ENCODE measurements around the gene PGBD5. TPM values are rescaled to one million over a fixed set of nuclear protein-coding genes. Genes with fewer than 3 reads are reported as not detected.

The PGBD5 gene
- total RNA-seq, 1 donor from 2014 or later: 8.7 TPM

DNA sequence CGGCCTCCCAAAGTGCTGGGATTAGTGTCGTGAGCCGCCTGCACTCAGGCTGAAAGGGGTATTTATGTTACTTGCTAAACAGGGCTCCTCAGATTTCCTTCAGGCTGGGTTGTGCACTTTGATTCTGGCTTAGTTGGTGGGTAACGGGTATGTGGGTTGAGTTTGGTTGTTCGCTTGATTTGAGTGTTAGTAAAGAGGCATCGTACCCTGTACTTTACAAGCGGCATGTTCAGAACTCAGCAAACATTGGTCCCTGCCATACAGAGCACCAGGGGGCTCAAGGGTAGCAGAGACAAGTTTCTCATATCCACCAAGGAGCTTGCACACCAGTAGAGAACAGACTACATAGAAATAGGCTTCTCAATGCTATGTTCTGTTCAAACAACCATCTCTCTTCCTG, 147.8 kb downstream of the PGBD5 start:
- TF ChIP-seq, protein P1, sequence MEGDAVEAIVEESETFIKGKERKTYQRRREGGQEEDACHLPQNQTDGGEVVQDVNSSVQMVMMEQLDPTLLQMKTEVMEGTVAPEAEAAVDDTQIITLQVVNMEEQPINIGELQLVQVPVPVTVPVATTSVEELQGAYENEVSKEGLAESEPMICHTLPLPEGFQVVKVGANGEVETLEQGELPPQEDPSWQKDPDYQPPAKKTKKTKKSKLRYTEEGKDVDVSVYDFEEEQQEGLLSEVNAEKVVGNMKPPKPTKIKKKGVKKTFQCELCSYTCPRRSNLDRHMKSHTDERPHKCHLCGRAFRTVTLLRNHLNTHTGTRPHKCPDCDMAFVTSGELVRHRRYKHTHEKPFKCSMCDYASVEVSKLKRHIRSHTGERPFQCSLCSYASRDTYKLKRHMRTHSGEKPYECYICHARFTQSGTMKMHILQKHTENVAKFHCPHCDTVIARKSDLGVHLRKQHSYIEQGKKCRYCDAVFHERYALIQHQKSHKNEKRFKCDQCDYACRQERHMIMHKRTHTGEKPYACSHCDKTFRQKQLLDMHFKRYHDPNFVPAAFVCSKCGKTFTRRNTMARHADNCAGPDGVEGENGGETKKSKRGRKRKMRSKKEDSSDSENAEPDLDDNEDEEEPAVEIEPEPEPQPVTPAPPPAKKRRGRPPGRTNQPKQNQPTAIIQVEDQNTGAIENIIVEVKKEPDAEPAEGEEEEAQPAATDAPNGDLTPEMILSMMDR (conservative IDR thresholded peaks at IDR 0.05): no peak
- peaks cover 5% of the 10 kb centered on the region for H3K36me3 Mint-ChIP-seq
- peaks cover 7% of the 10 kb centered on the region for H3K4me1 Mint-ChIP-seq (ENCODE audit: unreplicated experiment)
- H3K27ac Mint-ChIP-seq: no peak overlapping the region
- H3K27me3 Mint-ChIP-seq: no peaks in the 10 kb centered on the region
- no peaks in the 10 kb centered on the region for H3K9me3 Mint-ChIP-seq
- H3K4me3 Mint-ChIP-seq: no peak overlapping the region
- DNase-seq (ENCODE audit: extremely low spot score, unreplicated experiment): no peak

DNA sequence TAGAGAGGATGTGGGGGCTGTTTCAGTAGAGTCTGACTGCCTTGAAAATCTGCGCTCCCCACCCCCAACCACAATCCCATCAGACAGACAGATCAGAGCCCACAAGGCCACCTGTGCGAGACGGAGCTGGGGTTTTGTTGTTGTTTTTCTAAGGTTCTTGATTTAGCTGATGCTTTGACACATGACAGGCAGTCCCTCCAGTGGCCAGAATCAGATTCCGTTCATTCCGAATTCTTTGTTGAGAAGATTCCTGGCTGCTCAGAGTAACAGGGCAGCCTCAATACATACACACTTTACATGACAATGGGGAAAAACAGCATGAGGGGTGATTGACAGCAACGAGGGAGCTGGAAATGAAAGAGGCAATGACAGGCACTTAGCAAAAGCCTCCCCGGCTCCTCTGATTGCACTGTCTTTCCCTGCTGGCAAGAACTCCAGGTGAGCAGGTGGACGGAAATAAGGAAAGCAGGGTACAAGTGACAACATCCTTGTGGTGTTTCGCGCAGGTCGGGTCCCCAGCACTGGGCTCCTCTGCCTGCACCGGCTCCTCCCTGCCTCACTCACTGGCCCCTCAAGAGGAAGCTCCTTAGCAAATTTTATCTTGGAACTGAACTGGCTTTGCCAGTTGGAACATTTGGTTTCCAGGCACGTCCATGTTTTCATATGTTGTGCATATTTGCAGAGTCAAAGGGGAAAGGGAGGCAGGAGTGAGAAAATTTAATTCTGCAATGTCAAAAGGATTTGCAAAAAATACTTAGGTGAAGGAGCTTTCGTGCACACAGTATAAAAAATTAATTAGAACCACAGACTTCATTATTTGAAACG, 148.7 kb downstream of the PGBD5 start:
- no peak for DNase-seq (ENCODE audit: extremely low spot score, unreplicated experiment)
- Mint-ChIP-seq H3K36me3 (peaks cover 5% of the 10 kb centered on the region), H3K4me3 (no peak overlapping the region), H3K27me3 (no peaks in the 10 kb centered on the region), H3K27ac (no peak overlapping the region), H3K4me1 (ENCODE audit: unreplicated experiment) (peaks cover 7% of the 10 kb centered on the region), H3K9me3 (no peaks in the 10 kb centered on the region)
- TF ChIP-seq, protein P1 (conservative IDR thresholded peaks at IDR 0.05): peak; percentile 61

DNA sequence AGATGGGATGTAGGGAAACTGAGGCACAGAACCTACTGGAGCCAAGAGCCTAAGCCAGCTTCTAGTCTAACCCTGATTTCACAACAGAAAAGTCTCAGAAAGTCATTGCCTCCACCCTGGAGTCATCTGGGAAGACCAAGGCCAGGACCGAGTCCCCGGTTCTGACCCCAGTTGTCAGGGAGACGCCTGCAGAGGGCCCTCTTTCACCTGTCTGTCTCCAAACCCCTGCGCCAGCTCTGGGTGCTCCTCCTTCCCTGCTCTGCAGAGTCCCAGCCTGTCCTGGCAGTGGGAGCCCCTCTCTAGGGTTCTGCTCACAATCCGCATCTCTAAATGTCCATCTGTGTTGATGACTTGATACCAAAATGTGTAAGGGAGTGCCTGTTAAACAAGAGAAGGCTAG, 149.7 kb downstream of the PGBD5 start:
- no peak for DNase-seq (ENCODE audit: extremely low spot score, unreplicated experiment)
- TF ChIP-seq, protein P1 (conservative IDR thresholded peaks at IDR 0.05): no peak

DNA sequence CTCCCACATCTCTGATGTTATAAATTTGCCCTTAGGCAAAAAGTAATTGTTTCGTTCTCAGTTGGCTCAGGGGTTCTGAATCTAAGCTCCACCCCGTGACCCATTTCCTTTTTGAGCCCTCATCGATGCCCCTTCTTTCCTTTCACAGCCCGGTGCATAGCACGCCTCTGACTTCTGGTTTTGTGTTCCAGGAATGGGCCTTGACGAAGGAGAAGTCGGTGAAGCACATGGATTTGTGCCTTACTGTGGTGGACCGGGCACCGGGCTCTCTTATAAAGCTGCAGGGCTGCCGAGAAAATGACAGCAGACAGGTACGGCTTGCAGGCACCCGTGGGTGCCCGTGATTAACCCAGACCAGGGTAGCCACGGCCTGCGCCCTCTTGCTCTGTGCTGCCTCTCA, 151.9 kb downstream of the PGBD5 start:
- peaks cover 7% of the 10 kb centered on the region for H3K4me1 Mint-ChIP-seq (ENCODE audit: unreplicated experiment)
- DNase-seq (ENCODE audit: extremely low spot score, unreplicated experiment): no peak
- no peak overlapping the region for H3K27ac Mint-ChIP-seq
- H3K9me3 Mint-ChIP-seq: no peaks in the 10 kb centered on the region
- no peaks in the 10 kb centered on the region for H3K27me3 Mint-ChIP-seq
- TF ChIP-seq, protein P1 (conservative IDR thresholded peaks at IDR 0.05): no peak
- peaks cover 5% of the 10 kb centered on the region for H3K36me3 Mint-ChIP-seq
- no peak overlapping the region for H3K4me3 Mint-ChIP-seq

More for the DNA sequence above, 149.7 kb downstream of the PGBD5 start:
- peaks cover 7% of the 10 kb centered on the region for H3K4me1 Mint-ChIP-seq (ENCODE audit: unreplicated experiment)
- no peak overlapping the region for H3K27ac Mint-ChIP-seq
- peaks cover 5% of the 10 kb centered on the region for H3K36me3 Mint-ChIP-seq
- H3K27me3 Mint-ChIP-seq: no peaks in the 10 kb centered on the region
- no peaks in the 10 kb centered on the region for H3K9me3 Mint-ChIP-seq
- no peak overlapping the region for H3K4me3 Mint-ChIP-seq

DNA sequence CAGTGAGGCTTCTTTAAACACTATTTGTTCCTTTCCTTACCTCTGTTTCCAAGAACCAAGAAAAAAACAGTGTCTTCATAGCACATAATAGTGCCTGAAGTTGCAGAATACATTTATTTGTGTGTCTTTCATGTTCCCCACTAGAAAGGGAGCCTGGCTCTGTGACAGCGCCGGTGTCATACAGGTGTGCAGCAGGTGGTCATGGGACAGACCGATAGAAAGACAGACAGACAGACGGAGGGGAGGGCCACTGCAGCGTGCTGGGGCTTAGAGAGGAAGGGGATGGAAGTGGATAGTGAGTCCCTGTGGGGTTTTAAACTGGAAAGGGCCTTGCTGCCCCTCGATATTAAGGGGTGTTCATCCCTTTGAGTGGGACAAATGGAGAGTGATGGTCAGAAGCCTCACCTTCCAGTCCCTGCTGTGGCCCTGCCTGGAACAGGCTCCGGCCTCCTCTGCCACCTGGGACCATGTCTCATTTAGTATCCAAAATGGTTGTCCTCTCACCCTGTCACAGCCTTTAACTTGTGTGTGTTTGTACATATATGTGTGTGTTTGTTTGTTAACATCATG, 152.9 kb downstream of the PGBD5 start:
- DNase-seq (ENCODE audit: extremely low spot score, unreplicated experiment): no peak
- Mint-ChIP-seq H3K9me3 (no peaks in the 10 kb centered on the region), H3K4me1 (ENCODE audit: unreplicated experiment) (peaks cover 8% of the 10 kb centered on the region), H3K27ac (no peak overlapping the region), H3K4me3 (no peak overlapping the region), H3K27me3 (no peaks in the 10 kb centered on the region), H3K36me3 (peaks cover 5% of the 10 kb centered on the region)
- TF ChIP-seq, protein P1 (conservative IDR thresholded peaks at IDR 0.05): no peak

Data from type B pancreatic cell (in vitro differentiated cells).